Suppressor macrophage treated with lipopolysaccharide for 1 hour (primary cell): ENCODE data around the gene MTHFD2.
"Not testable (repeated sequence)": the region's sequence is repeated elsewhere in the genome, so short reads cannot be mapped to it uniquely, and the experiment has no call there.

Source experiments
- DNase-seq, 3 donors: peaks; one replicate each; pipeline ENCODE4 v3.0.0-alpha.2; 2020 to 2022

The MTHFD2 gene

GRCh38 chr2:74198461-74199274 lies at the start of gene MTHFD2:
Gene MTHFD2 (plus strand): TSS chr2:74198615. CDS start chr2:74198642, 27 bp downstream.
- peak; percentile 97 to 99 (median 98) for DNase-seq

- DNase-seq = no peak
Measured at GRCh38 chr2:74149247-74149525, 49.2 kb upstream of the MTHFD2 start.

- DNase-seq = no peak
Measured at GRCh38 chr2:74149570-74150319, 48.7 kb upstream of the MTHFD2 start.

- DNase-seq = no peak
Measured at GRCh38 chr2:74152954-74153353, 45.5 kb upstream of the MTHFD2 start.

- DNase-seq = no peak
Measured at GRCh38 chr2:74155830-74156229, 42.6 kb upstream of the MTHFD2 start.

- DNase-seq = no peak
Measured at GRCh38 chr2:74162951-74163350, 35.5 kb upstream of the MTHFD2 start.

- no peak for DNase-seq
Measured at GRCh38 chr2:74164761-74165160, 33.7 kb upstream of the MTHFD2 start.

GRCh38 chr2:74168739-74169138 lies 29.7 kb upstream of the MTHFD2 start:
- no peak for DNase-seq

- no peak for DNase-seq
Measured at GRCh38 chr2:74174909-74175308, 23.5 kb upstream of the MTHFD2 start.

GRCh38 chr2:74177696-74178095 lies 20.7 kb upstream of the MTHFD2 start:
- no peak for DNase-seq

- peak; percentile 99 to 100 (median 100) for DNase-seq
Measured at GRCh38 chr2:74178211-74179062, 20.0 kb upstream of the MTHFD2 start, which contains the start of gene MOB1A. Gene MOB1A (minus strand): TSS chr2:74178879. CDS start chr2:74178674, 205 bp downstream.

GRCh38 chr2:74179063-74179865 lies 19.2 kb upstream of the MTHFD2 start:
- no peak for DNase-seq

GRCh38 chr2:74181739-74182138 lies 16.7 kb upstream of the MTHFD2 start:
- peak; percentile 93 to 98 (median 96) for DNase-seq

GRCh38 chr2:74183878-74184277 lies 14.5 kb upstream of the MTHFD2 start:
- no peak for DNase-seq

- peak; percentile 91 to 99 (median 97) for DNase-seq
Measured at GRCh38 chr2:74186038-74186437, 12.4 kb upstream of the MTHFD2 start.

GRCh38 chr2:74186706-74187105 lies 11.7 kb upstream of the MTHFD2 start:
- not testable (repeated sequence) for DNase-seq

GRCh38 chr2:74188018-74188601 lies 10.3 kb upstream of the MTHFD2 start:
- peak in 1 of 3 donors; percentile 17 for DNase-seq

- peak in 1 of 3 donors; percentile 17 for DNase-seq
Measured at GRCh38 chr2:74188696-74189095, 9.7 kb upstream of the MTHFD2 start.

GRCh38 chr2:74191596-74192380 lies 6.6 kb upstream of the MTHFD2 start:
- no peak for DNase-seq

- no peak for DNase-seq
Measured at GRCh38 chr2:74194799-74195198, 3.6 kb upstream of the MTHFD2 start.

- DNase-seq = no peak
Measured at GRCh38 chr2:74197049-74197448, 1.4 kb upstream of the MTHFD2 start.
